K562 (cell line): Measurements from ENCODE around the gene MAPKAPK3. TPM values are rescaled to one million over a fixed set of nuclear protein-coding genes. Genes with fewer than 3 reads are reported as not detected.

Source experiments
- ATAC-seq: fragments of 200-7000 bp; cut with Tn5 transposase; 3 replicates; pipeline ENCODE4 v1.9.1; 2020; ENCODE audit warnings: moderate library complexity
- BruUV-seq: library from RNA; stranded (reverse); fragments of 400-500 nt; replicated peaks from 2 replicates; lab custom pipeline; 2021; lab: Mats Ljungman, UMichigan
- CTCF ChIA-PET: fragments of 300-600 bp; formaldehyde crosslinking; extraction: SDS; loops from one replicate; lab custom pipeline; 2021; ENCODE audit warnings: low intra/inter-chr PET ratio; lab: Yijun Ruan, JAX
- POLR2A ChIA-PET: fragments of 300-600, 350-650 bp; sonication (Branson Sonifier 250); formaldehyde crosslinking; extraction: SDS; loops from one replicate; lab custom pipeline; 2021; ENCODE audit warnings: antibody characterized with exemption, inconsistent platforms; lab: Yijun Ruan, JAX
- DNase-seq, 4 experiments: peaks; one replicate each; pipeline versions ENCODE4 v3.0.0 to v3.0.0-alpha.2; 2011 to 2018; ENCODE audit warnings: low spot score in 3 of 4, mixed read lengths in 3 of 4; ENCODE audit errors: extremely low read depth in 1 of 4
- FAIRE-seq: peaks from 2 replicates; lab custom pipeline; 2011; peaks lifted over from hg19 to GRCh38; lab: Jason Lieb, UNC
- H2AFZ ChIP-seq: 2 replicates; pipeline ENCODE4 v1.6.0; 2011; ENCODE audit warnings: low read depth, low read length, control low read depth, inconsistent platforms
- H3K27ac ChIP-seq: fragments of 200-600 bp; 3 replicates; pipeline ENCODE4 v1.8.0; 2011; ENCODE audit warnings: low read depth, mild to moderate bottlenecking, control low read depth, inconsistent platforms, low read length, moderate library complexity, mixed read lengths; ENCODE audit errors: extremely low read depth
- H3K27me3 ChIP-seq, 2 experiments: fragments of 300-600 bp in 1 of 2; 2 replicates in 1 of 2; 3 replicates in 1 of 2; pipeline versions ENCODE4 v1.6.0 to v1.8.0; 2011; ENCODE audit warnings: inconsistent platforms in 2 of 2, low read length in 2 of 2, mild to moderate bottlenecking in 1 of 2, mixed read lengths in 1 of 2, moderate library complexity in 1 of 2; ENCODE audit not compliant: control insufficient read depth in 2 of 2, insufficient read depth in 2 of 2
- H3K36me3 ChIP-seq: fragments of 300-600 bp; 3 replicates; pipeline ENCODE4 v1.8.0; 2011; ENCODE audit warnings: mild to moderate bottlenecking, low read length, inconsistent platforms; ENCODE audit not compliant: control insufficient read depth, insufficient read depth
- H3K4me1 ChIP-seq, 2 experiments: fragments of 200-600 bp in 1 of 2; replicated peaks in 1 of 2; 2 replicates in 1 of 2; 3 replicates in 1 of 2; pipeline versions ENCODE4 v1.5.1 to v1.8.0; 2011; ENCODE audit warnings: inconsistent platforms in 2 of 2, low read length in 2 of 2, mild to moderate bottlenecking in 1 of 2, mixed read lengths in 1 of 2, moderate library complexity in 1 of 2; ENCODE audit not compliant: control insufficient read depth in 2 of 2, insufficient read depth in 2 of 2
- H3K4me2 ChIP-seq: 2 replicates; pipeline ENCODE4 v1.6.1; 2011; ENCODE audit warnings: low read length, control low read depth, inconsistent platforms, mixed read lengths; ENCODE audit not compliant: insufficient read depth
- H3K4me3 ChIP-seq: fragments of 200-600 bp; sonication (generic), shearing (Covaris generic); 2 replicates; pipeline ENCODE4 v1.5.1; 2016; ENCODE audit warnings: control low read depth, inconsistent platforms
- H3K79me2 ChIP-seq: fragments of 200-600 bp; 3 replicates; pipeline ENCODE4 v1.8.0; 2011; ENCODE audit warnings: low read length, inconsistent platforms; ENCODE audit not compliant: control insufficient read depth, insufficient read depth
- H3K9ac ChIP-seq, 2 experiments: 2 replicates each; pipeline versions ENCODE4 v1.6.0 to v1.6.1; 2011; ENCODE audit warnings: low read depth in 2 of 2, low read length in 2 of 2, control low read depth in 1 of 2, inconsistent platforms in 1 of 2, mild to moderate bottlenecking in 1 of 2, mixed read lengths in 1 of 2; ENCODE audit not compliant: insufficient read depth in 1 of 2
- H3K9me1 ChIP-seq: one replicate; pipeline ENCODE4 v1.6.0; 2011; ENCODE audit warnings: inconsistent platforms, mild to moderate bottlenecking, low read length, moderate library complexity; ENCODE audit not compliant: control insufficient read depth, insufficient read depth
- H3K9me3 ChIP-seq: replicated peaks from 2 replicates; pipeline ENCODE4 v1.5.1; 2011; ENCODE audit warnings: low read depth, low read length, inconsistent platforms; ENCODE audit not compliant: control insufficient read depth, insufficient read depth
- H4K20me1 ChIP-seq: replicated peaks from 2 replicates; pipeline ENCODE4 v1.6.1; 2011; ENCODE audit warnings: low read length, inconsistent platforms, mixed read lengths; ENCODE audit not compliant: control insufficient read depth, insufficient read depth
- ATF6 ChIP-seq: sonication (generic); formaldehyde crosslinking; IDR thresholded peaks from 2 replicates; pipeline ENCODE4 v1.4.0; 2020; ENCODE audit warnings: mild to moderate bottlenecking, missing genetic modification reagents
- CTCF ChIP-seq, 3 experiments: IDR thresholded peaks in 2 of 3; conservative IDR thresholded peaks in 1 of 3; 2 replicates each; pipeline ENCODE4 v1.5.1; 2011 to 2012; ENCODE audit warnings: low read length in 3 of 3, mild to moderate bottlenecking in 3 of 3, control low read depth in 2 of 3, improper control_type of control experiment in 1 of 3, inconsistent platforms in 1 of 3, low read depth in 1 of 3, mixed read lengths in 1 of 3, moderate library complexity in 1 of 3; ENCODE audit not compliant: insufficient read depth in 2 of 3
- DEAF1 ChIP-seq: fragments of 450-650 bp; formaldehyde crosslinking; IDR thresholded peaks from 2 replicates; pipeline ENCODE4 v1.4.0; 2020; ENCODE audit warnings: mild to moderate bottlenecking, moderate library complexity
- FOXP1 ChIP-seq: sonication (generic); formaldehyde crosslinking; IDR thresholded peaks from 2 replicates; pipeline ENCODE4 v1.8.0; 2022; ENCODE audit warnings: mild to moderate bottlenecking, missing genetic modification reagents
- KLF10 ChIP-seq: fragments of 250-450 bp; sonication (Bioruptor Pico); IDR thresholded peaks from 2 replicates; pipeline ENCODE4 v1.6.1; 2021; ENCODE audit warnings: matching md5 sums
- MTA2 ChIP-seq: fragments of 450-650 bp; IDR thresholded peaks from 2 replicates; pipeline ENCODE4 v1.6.1; 2016; ENCODE audit warnings: low read depth
- POLR3G ChIP-seq: IDR thresholded peaks from 2 replicates; pipeline ENCODE4 v1.6.1; 2011; ENCODE audit not compliant: insufficient read length, insufficient replicate concordance; ENCODE audit errors: extremely low read depth
- RFX1 ChIP-seq: fragments of 450-650 bp; IDR thresholded peaks from 2 replicates; pipeline ENCODE4 v1.6.1; 2016; ENCODE audit warnings: mild to moderate bottlenecking, moderate library complexity
- SIN3B ChIP-seq: fragments of 450-650 bp; IDR thresholded peaks from 2 replicates; pipeline ENCODE4 v1.6.1; 2017; ENCODE audit warnings: low read depth, mild to moderate bottlenecking, moderate library complexity
- ZBTB2 ChIP-seq: fragments of 450-650 bp; IDR thresholded peaks from 2 replicates; pipeline ENCODE4 v1.6.1; 2016; ENCODE audit warnings: antibody characterized with exemption
- ZFX ChIP-seq: sonication (generic); formaldehyde crosslinking; IDR thresholded peaks from 2 replicates; pipeline ENCODE4 v1.8.0; 2022; ENCODE audit warnings: mild to moderate bottlenecking, missing genetic modification reagents, moderate library complexity
- ZNF408 ChIP-seq: fragments of 250-450 bp; sonication (Bioruptor Pico); IDR thresholded peaks from 2 replicates; pipeline ENCODE4 v1.4.0; 2020; ENCODE audit warnings: low read depth, mild to moderate bottlenecking, moderate library complexity
- ZNF639 ChIP-seq, 2 experiments: fragments of 200-800 bp in 1 of 2; sonication (Bioruptor generic) in 1 of 2; sonication (generic) in 1 of 2; formaldehyde crosslinking in 1 of 2; IDR thresholded peaks in 1 of 2; conservative IDR thresholded peaks in 1 of 2; 2 replicates each; pipeline versions ENCODE4 v1.5.0 to v1.6.1; 2016 to 2020; ENCODE audit warnings: missing compliant biosample characterization in 1 of 2, missing genetic modification characterization in 1 of 2, missing genetic modification reagents in 1 of 2
- ZNF764 ChIP-seq: fragments of 250-450 bp; sonication (Bioruptor Pico); IDR thresholded peaks from 2 replicates; pipeline ENCODE4 v1.4.0; 2020; ENCODE audit warnings: low read depth, mild to moderate bottlenecking, moderate library complexity
- WGBS: fragments of 100-300 bp; shearing (Covaris generic); methylation state at CpG from one replicate; pipeline ENCODE4 v1.1.6; 2016; ENCODE audit warnings: low coverage, mixed read lengths; ENCODE audit not compliant: insufficient coverage; ENCODE audit errors: missing lambda C conversion rate; 5-methylcytosine and 5-hydroxymethylcytosine counted together
- in situ Hi-C: fragments of 300-500 bp; cut with MboI; formaldehyde crosslinking; loops from 4 replicates; pipeline ENCODE4 v1.15.0; 2018; ENCODE audit warnings: inconsistent platforms, mixed read lengths
- intact Hi-C: fragments of 100-400 bp; cut with micrococcal nuclease; formaldehyde crosslinking; loops from 2 replicates; pipeline ENCODE4 v1.14.2; 2022
- polyA plus RNA-seq, 8 experiments: library from polyadenylated mRNA; depleted of rRNA in 4 of 8; stranded (reverse) in 5 of 8; unstranded in 3 of 8; fragments of >200 nt; fragmentation: Nextera tagmentation in 2 of 8; fragmentation: Illumina TruSeq in 1 of 8; extraction: Ambion mirVana in 2 of 8; extraction: Trizol in 1 of 8; gene quantifications; 2 replicates each; pipeline versions ENCODE4 v1.2.1 to v1.2.3, GENCODE V29; 2011 to 2014; ENCODE audit warnings: inconsistent platforms in 1 of 8, missing spikeins in 1 of 8
- total RNA-seq, 7 experiments: library from RNA; depleted of rRNA in 6 of 7; stranded (reverse); fragments of >200 nt in 6 of 7; fragmentation: Illumina TruSeq in 2 of 7; extraction: Trizol in 2 of 7; gene quantifications; 2 replicates each; pipeline versions ENCODE4 v1.2.1 to v1.2.3, GENCODE V29; 2011 to 2021; ENCODE audit warnings: low replicate concordance in 1 of 7

Gene MAPKAPK3
- total and polyA plus RNA-seq, 9 of the 15 experiments (the other 6 are each of a cell fraction or from before 2014, with no cell fraction given) = 8.0 to 56.4 (median 41.2) TPM

- peaks cover 41% of the 10 kb centered on the region for H3K79me2 ChIP-seq
- DNase-seq (no peak), ATAC-seq (no peak), FAIRE-seq (no peak)
- intact Hi-C loops = no loop called here
- no peak overlapping the region for H2AFZ ChIP-seq
- H3K9me3 ChIP-seq = no peaks in the 10 kb centered on the region
- H3K4me1 ChIP-seq = peaks cover 15 to 25% of the 10 kb centered on the region in 2 experiments; a peak in 4 of 5 replicates
- H3K9me1 ChIP-seq = no peaks in the 10 kb centered on the region
- WGBS = 100% methylated on average over 1 of the region's 1 CpG
- H3K36me3 ChIP-seq = peaks cover 50% of the 10 kb centered on the region; the same call in 2 of the 3 replicates
- in situ Hi-C loops = no loop called here
- no TSS peak for BruUV-seq
- no peak overlapping the region for H3K4me2 ChIP-seq
- no peak overlapping the region for H3K27ac ChIP-seq
- POLR2A ChIA-PET = interaction anchor here (1.7 to 3.0 kb wide), 2 partner anchors 8 to 12 kb away, joined by 4 to 11 read pairs; no protein-coding TSS in a partner anchor
- CTCF ChIA-PET = no interaction called here
- H3K9ac ChIP-seq = peak overlapping the region in 1 of 2 experiments; percentile 53; a peak in 1 of 4 replicates
- no peak overlapping the region for H3K4me3 ChIP-seq
- H4K20me1 ChIP-seq = peaks cover 8% of the 10 kb centered on the region; the same call in 1 of the 2 replicates
- H3K27me3 ChIP-seq = no peaks in the 10 kb centered on the region
- TF ChIP-seq ZNF764 (CRISPR knock-in tag) (no peak), KLF10 (CRISPR knock-in tag) (no peak), ZBTB2 (no peak), ZNF639 (CRISPR knock-in tag; conservative IDR thresholded peaks at IDR 0.05 in 1 of 2, IDR thresholded peaks at IDR 0.05 in 1 of 2) (no peak), POLR3G (no peak), ZNF408 (CRISPR knock-in tag) (no peak), MTA2 (no peak), RFX1 (no peak), SIN3B (no peak), CTCF (IDR thresholded peaks at IDR 0.05 in 2 of 3, conservative IDR thresholded peaks at IDR 0.05 in 1 of 3; ENCODE audit: insufficient read depth in 2 of 3, low read depth in 1 of 3, low read length in 3 of 3) (no peak), DEAF1 (CRISPR knock-in tag) (no peak), FOXP1 (CRISPR knock-in tag) (no peak), ZFX (CRISPR knock-in tag) (no peak), ATF6 (CRISPR knock-in tag) (no peak)
Observed at GRCh38 chr3:50620420-50620819, 3.5 kb downstream of the MAPKAPK3 start.
